ENCODE data around the gene PARD3. TPM values are rescaled to one million over a fixed set of nuclear protein-coding genes. Genes with fewer than 3 reads are reported as not detected.

The PARD3 gene
- total and polyA plus RNA-seq, 3 donors from 2014 or later: 31.8 to 59.5 (median 49.5) TPM

DNA sequence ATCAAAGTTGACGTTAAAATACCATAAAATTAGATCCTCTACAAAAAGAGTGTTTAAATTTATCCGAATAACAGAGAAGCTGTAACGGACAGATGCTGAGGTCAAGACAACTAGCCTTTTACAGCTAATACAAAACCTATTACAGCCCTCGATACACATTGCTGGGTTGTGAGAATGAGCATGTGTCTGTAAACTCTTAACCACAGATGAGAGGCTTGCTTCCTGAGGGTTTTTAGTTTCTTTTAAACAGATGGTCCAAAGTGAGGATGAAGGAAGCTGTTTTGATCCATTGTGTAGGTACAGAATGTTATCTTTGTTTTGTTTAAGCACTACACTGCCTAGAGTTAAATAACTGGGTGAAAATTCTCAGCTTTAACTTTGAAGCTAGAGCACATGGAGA, 578.2 kb downstream of the PARD3 start:
- intact Hi-C loops (cut with DNase I; ENCODE audit: low total_unique reads): no loop called here
- TF ChIP-seq POLR2A (IDR thresholded peaks at IDR 0.05) (no peak), CTCF (IDR thresholded peaks at IDR 0.05) (no peak)
- Histone ChIP-seq H3K27me3 (no peaks in the 10 kb centered on the region), H3K9me3 (no peaks in the 10 kb centered on the region), H3K36me3 (ENCODE audit: low read depth, missing control alignments) (no peaks in the 10 kb centered on the region), H3K27ac (no peak overlapping the region), H3K4me3 (no peak overlapping the region), H3K4me1 (peaks cover 5% of the 10 kb centered on the region)
- no peak for DNase-seq
- 88 to 90% methylated on average over 4 of the region's 4 CpGs for WGBS, 2 donors

DNA sequence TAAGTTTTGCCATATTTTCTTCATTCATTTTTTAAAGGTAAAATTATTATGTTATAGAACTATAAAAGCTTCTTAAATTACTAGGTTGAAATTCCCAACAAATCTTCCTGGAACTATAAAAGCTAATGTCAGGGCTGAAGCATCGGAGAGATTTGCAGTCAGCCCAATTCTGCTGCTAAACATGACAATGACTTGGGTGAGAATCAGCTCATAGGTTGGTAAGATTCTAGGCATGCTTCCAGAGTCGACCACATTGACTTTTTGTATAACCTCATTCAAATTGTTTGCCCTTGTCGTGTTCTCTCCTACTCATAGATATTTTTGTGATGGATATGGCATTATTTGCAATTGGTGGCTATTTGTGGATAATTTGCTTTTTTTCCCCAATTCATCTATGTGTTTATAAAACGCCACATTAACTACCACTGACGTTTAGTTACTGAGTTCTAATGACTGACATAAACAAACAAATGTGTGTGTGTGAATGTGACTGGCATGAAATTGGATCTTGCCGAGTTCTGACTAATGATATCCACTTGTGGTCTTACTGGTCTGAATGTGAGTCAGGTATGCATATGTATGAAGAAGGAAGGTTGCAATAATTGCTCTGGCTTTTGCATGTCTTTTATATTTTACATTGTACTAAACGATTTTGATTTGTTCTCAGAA, 579.8 kb downstream of the PARD3 start:
- H3K27ac ChIP-seq: no peak overlapping the region
- no peak overlapping the region for H3K4me3 ChIP-seq
- H3K36me3 ChIP-seq (ENCODE audit: low read depth, missing control alignments): no peaks in the 10 kb centered on the region
- TF ChIP-seq POLR2A (IDR thresholded peaks at IDR 0.05): no peak
- no peak for TF ChIP-seq CTCF (IDR thresholded peaks at IDR 0.05)
- intact Hi-C loops (cut with DNase I; ENCODE audit: low total_unique reads): no loop called here
- DNase-seq: no peak
- H3K4me1 ChIP-seq: no peaks in the 10 kb centered on the region
- no peaks in the 10 kb centered on the region for H3K27me3 ChIP-seq
- H3K9me3 ChIP-seq: no peaks in the 10 kb centered on the region
- WGBS, 2 donors: 88 to 90% methylated on average over 7 of the region's 7 CpGs

GRCh38 chr10:34232481-34232880, 582.6 kb downstream of the PARD3 start:
- Histone ChIP-seq H3K36me3 (ENCODE audit: low read depth, missing control alignments) (no peaks in the 10 kb centered on the region), H3K27me3 (no peaks in the 10 kb centered on the region), H3K27ac (no peak overlapping the region), H3K9me3 (no peaks in the 10 kb centered on the region), H3K4me1 (no peaks in the 10 kb centered on the region), H3K4me3 (no peak overlapping the region)
- DNase-seq: no peak
- intact Hi-C loops (cut with DNase I; ENCODE audit: low total_unique reads): no loop called here
- WGBS, 2 donors: 81 to 89% methylated on average over 4 of the region's 4 CpGs
- TF ChIP-seq POLR2A (IDR thresholded peaks at IDR 0.05): no peak
- TF ChIP-seq CTCF (IDR thresholded peaks at IDR 0.05): no peak

DNA sequence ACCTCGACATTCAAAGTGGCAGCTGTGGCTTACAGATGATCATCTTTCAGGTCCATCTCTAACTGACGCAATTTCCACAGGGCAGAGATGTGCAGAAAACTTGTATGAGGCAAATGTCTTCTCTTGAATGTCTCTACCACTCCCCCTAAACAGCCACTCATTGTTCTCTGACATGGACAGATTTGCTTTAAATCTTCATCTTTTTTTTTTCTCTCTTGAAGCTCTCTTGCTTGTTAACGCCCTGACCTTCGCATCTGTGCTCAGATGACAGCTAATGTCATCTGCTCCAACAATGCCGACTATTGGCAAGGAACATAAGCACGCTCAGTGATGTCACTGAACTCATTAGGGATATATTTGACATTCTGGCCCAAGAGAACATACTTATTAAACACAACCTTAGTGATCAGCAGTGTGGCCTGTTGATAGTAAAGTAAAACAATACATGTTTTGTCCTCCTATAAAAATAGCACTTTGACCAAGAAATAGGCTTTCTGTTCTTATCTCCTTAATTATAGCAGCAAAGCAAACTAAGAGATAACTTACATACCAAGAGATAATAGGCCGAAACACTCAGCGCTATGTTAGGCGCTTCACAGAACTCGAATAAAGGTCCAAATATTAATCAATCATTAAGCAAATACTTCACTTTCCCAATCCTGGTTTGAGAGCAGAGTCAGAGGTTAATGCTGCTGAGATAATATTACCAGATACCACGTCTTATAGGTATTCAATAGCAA, 583.5 kb downstream of the PARD3 start:
- DNase-seq: peak; percentile 60
- no peaks in the 10 kb centered on the region for H3K27me3 ChIP-seq
- H3K36me3 ChIP-seq (ENCODE audit: low read depth, missing control alignments): no peaks in the 10 kb centered on the region
- H3K9me3 ChIP-seq: no peaks in the 10 kb centered on the region
- TF ChIP-seq CTCF (IDR thresholded peaks at IDR 0.05): no peak
- TF ChIP-seq POLR2A (IDR thresholded peaks at IDR 0.05): no peak
- intact Hi-C loops (cut with DNase I; ENCODE audit: low total_unique reads): no loop called here
- no peak overlapping the region for H3K4me3 ChIP-seq
- WGBS, 2 donors: 63 to 69% methylated on average over 11 of the region's 11 CpGs
- no peak overlapping the region for H3K27ac ChIP-seq
- no peaks in the 10 kb centered on the region for H3K4me1 ChIP-seq
